ENCODE measurements around the gene CDSN.

DNA sequence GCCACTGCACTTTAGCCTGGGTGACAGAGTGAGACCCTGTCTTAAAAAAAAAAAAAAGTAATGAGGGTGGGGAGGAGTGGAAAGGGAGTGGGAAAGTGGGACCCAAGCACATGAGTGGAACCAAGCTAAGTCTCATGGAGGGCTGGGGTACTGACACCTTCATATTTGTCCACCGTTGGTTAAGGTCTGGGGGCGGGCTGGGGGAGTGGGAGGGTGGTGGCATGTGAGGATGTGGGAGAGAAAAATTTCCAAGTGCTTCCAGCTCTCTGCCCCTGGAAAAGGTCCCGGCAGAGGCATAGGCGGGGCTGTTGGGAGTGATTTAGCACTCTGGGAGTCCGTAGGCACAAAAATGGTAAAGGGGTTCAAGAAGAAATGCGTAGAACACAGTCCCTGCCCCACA lies 12.6 kb upstream of the CDSN start:
- no peak for TF ChIP-seq USF2 (IDR thresholded peaks at IDR 0.05; ENCODE audit: low read depth, low read length)
- TF ChIP-seq RCOR1 (IDR thresholded peaks at IDR 0.05; ENCODE audit: insufficient replicate concordance, low read length) = no peak
- TF ChIP-seq POLR2A (IDR thresholded peaks at IDR 0.05; ENCODE audit: low read depth, low read length) = no peak
- TF ChIP-seq, protein P1, sequence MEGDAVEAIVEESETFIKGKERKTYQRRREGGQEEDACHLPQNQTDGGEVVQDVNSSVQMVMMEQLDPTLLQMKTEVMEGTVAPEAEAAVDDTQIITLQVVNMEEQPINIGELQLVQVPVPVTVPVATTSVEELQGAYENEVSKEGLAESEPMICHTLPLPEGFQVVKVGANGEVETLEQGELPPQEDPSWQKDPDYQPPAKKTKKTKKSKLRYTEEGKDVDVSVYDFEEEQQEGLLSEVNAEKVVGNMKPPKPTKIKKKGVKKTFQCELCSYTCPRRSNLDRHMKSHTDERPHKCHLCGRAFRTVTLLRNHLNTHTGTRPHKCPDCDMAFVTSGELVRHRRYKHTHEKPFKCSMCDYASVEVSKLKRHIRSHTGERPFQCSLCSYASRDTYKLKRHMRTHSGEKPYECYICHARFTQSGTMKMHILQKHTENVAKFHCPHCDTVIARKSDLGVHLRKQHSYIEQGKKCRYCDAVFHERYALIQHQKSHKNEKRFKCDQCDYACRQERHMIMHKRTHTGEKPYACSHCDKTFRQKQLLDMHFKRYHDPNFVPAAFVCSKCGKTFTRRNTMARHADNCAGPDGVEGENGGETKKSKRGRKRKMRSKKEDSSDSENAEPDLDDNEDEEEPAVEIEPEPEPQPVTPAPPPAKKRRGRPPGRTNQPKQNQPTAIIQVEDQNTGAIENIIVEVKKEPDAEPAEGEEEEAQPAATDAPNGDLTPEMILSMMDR (conservative IDR thresholded peaks at IDR 0.05; ENCODE audit: low read depth, low read length) = no peak
- no peak for TF ChIP-seq ELK1 (IDR thresholded peaks at IDR 0.05; ENCODE audit: borderline replicate concordance, low read depth, low read length)
